ENCODE measurements around the gene TTC4. TPM values are rescaled to one million over a fixed set of nuclear protein-coding genes. Genes with fewer than 3 reads are reported as not detected.

The TTC4 gene
- total RNA-seq, 4 donors from 2014 or later, result 15.5 to 37.4 (median 24.6) TPM

DNA sequence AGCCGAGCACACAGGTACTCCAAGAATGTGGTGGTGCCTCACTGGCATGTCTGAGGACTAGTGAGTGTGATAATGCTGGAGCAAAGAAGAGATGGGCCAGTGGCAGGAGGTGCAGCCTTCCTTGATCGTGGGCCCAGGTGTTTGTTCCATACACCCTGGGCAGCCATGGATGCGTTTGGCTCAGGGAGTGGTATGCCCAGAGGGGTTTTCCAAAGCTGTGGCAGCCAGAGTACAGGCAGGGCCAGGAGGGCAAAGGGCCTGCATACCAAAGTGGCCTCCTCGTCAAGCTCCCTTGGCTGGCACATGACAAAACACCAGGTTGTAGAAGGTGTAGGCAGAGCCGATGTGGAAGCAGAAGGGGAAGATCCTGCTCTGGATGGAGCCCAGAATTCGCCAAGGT is 29.6 kb downstream of the TTC4 start:
- ATAC-seq (ENCODE audit: low FRiP score) (no peak), DNase-seq (ENCODE audit: low spot score) (no peak)
- TF ChIP-seq, protein P1, sequence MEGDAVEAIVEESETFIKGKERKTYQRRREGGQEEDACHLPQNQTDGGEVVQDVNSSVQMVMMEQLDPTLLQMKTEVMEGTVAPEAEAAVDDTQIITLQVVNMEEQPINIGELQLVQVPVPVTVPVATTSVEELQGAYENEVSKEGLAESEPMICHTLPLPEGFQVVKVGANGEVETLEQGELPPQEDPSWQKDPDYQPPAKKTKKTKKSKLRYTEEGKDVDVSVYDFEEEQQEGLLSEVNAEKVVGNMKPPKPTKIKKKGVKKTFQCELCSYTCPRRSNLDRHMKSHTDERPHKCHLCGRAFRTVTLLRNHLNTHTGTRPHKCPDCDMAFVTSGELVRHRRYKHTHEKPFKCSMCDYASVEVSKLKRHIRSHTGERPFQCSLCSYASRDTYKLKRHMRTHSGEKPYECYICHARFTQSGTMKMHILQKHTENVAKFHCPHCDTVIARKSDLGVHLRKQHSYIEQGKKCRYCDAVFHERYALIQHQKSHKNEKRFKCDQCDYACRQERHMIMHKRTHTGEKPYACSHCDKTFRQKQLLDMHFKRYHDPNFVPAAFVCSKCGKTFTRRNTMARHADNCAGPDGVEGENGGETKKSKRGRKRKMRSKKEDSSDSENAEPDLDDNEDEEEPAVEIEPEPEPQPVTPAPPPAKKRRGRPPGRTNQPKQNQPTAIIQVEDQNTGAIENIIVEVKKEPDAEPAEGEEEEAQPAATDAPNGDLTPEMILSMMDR (IDR thresholded peaks at IDR 0.05), result no peak

DNA sequence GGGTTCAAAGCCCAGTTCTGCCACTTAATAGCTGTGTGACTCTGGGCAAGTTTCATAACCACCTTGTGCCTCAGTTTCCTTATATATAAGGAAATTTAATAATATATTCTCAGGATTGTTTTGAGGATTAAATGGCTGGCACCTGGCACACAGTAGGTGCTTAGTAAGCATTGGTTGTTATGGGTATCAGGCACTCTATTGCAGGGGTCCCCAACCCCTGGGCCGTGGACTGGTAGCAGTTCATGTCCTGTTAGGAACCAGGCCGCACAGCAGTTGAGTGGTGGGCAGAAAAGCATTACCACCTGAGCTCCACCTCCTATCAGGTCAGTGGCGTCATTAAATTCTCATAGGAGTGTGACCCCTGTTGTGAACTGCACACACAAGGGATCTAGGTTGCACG is 30.2 kb downstream of the TTC4 start:
- ATAC-seq (ENCODE audit: low FRiP score), result no peak
- no peak for DNase-seq (ENCODE audit: low spot score)
- TF ChIP-seq, protein P1 (IDR thresholded peaks at IDR 0.05), result no peak

- ATAC-seq (ENCODE audit: low FRiP score), result no peak
- DNase-seq (ENCODE audit: low spot score), result no peak
- TF ChIP-seq, protein P1 (IDR thresholded peaks at IDR 0.05), result no peak
These were observed 32.6 kb downstream of the TTC4 start for GRCh38 chr1:54748094-54748835.

GRCh38 chr1:54750596-54750995 is 34.9 kb downstream of the TTC4 start:
- ATAC-seq (ENCODE audit: low FRiP score), result no peak
- TF ChIP-seq, protein P1 (IDR thresholded peaks at IDR 0.05), result no peak
- no peak for DNase-seq (ENCODE audit: low spot score)

DNA sequence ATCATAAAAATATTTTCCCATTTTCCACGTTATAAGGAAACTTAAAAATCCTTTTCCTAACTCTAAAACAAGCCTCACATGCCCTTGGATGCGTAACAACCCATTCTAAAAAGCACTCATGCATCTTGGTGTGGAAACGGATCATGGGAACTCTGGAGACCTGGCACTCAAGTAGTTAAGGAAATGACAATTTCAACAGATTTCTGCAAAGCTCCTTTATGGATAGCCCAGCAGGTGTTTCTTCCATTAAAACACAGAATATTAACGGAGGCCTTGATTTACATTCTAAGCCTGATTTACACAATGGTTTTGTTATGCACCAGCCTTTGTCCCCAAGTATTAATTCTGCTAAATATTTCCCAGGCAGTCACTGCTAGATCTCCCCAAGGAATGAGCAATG is 35.8 kb downstream of the TTC4 start:
- ATAC-seq (ENCODE audit: low FRiP score), result no peak

GRCh38 chr1:54754045-54754444 is 38.4 kb downstream of the TTC4 start:
- ATAC-seq (ENCODE audit: low FRiP score), result no peak

More for the DNA sequence above, 35.8 kb downstream of the TTC4 start:
- no peak for DNase-seq (ENCODE audit: low spot score)
- TF ChIP-seq, protein P1 (IDR thresholded peaks at IDR 0.05), result no peak

More at GRCh38 chr1:54754045-54754444, 38.4 kb downstream of the TTC4 start:
- TF ChIP-seq, protein P1 (IDR thresholded peaks at IDR 0.05), result no peak
- no peak for DNase-seq (ENCODE audit: low spot score)

Measured in omental fat pad (tissue), 4 donors.